Measurements from ENCODE around the gene PIGP.
A peak's percentile ranks its signal among the peaks of the same experiment; 100 is the strongest.

PIGP gene

GRCh38 chr21:37032877-37033471 is 39.9 kb downstream of the PIGP start:
- no peaks in the 10 kb centered on the region for H3K36me3 ChIP-seq
- H3K4me3 ChIP-seq (ENCODE audit: low read depth, low read length): no peak overlapping the region
- H3K9me3 ChIP-seq: no peaks in the 10 kb centered on the region; the same call in 1 of the 2 replicates
- TF ChIP-seq, protein P1, sequence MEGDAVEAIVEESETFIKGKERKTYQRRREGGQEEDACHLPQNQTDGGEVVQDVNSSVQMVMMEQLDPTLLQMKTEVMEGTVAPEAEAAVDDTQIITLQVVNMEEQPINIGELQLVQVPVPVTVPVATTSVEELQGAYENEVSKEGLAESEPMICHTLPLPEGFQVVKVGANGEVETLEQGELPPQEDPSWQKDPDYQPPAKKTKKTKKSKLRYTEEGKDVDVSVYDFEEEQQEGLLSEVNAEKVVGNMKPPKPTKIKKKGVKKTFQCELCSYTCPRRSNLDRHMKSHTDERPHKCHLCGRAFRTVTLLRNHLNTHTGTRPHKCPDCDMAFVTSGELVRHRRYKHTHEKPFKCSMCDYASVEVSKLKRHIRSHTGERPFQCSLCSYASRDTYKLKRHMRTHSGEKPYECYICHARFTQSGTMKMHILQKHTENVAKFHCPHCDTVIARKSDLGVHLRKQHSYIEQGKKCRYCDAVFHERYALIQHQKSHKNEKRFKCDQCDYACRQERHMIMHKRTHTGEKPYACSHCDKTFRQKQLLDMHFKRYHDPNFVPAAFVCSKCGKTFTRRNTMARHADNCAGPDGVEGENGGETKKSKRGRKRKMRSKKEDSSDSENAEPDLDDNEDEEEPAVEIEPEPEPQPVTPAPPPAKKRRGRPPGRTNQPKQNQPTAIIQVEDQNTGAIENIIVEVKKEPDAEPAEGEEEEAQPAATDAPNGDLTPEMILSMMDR (IDR thresholded peaks at IDR 0.05; ENCODE audit: low read depth, low read length): no peak
- H3K27me3 ChIP-seq: no peaks in the 10 kb centered on the region
- no peaks in the 10 kb centered on the region for H3K4me1 ChIP-seq
- DNase-seq: no peak

- H3K4me1 ChIP-seq: no peaks in the 10 kb centered on the region
- no peak for DNase-seq
- no peaks in the 10 kb centered on the region for H3K27me3 ChIP-seq
- no peak overlapping the region for H3K4me3 ChIP-seq (ENCODE audit: low read depth, low read length)
- no peaks in the 10 kb centered on the region; the same call in 1 of the 2 replicates for H3K9me3 ChIP-seq
- TF ChIP-seq, protein P1 (IDR thresholded peaks at IDR 0.05; ENCODE audit: low read depth, low read length): no peak
- H3K36me3 ChIP-seq: no peaks in the 10 kb centered on the region
These were observed 40.6 kb downstream of the PIGP start for GRCh38 chr21:37032293-37032692.

DNA sequence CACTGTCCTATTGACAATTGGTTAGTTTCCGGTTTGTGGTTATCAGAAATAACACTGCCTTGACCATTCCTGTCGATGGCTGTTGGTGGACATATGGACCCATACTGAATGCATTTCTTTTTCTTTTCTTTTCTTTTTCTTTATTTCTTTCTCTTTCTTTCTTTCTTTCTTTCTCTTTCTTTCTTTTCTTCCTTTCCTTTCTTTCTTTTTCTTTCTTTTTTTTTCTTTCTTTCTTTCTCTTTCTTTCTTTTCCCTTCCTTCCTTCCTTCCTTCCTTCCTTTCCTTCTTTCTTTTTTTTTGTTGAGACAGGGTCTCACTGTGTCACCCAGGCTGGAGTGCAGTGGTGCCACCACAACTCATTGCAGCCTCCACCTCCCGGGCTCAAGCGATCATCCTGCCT is 42.0 kb downstream of the PIGP start:
- Histone ChIP-seq H3K4me1 (no peaks in the 10 kb centered on the region), H3K27me3 (no peaks in the 10 kb centered on the region), H3K4me3 (ENCODE audit: low read depth, low read length) (no peak overlapping the region), H3K9me3 (no peaks in the 10 kb centered on the region; the same call in 1 of the 2 replicates), H3K36me3 (no peaks in the 10 kb centered on the region)
- no peak for DNase-seq
- TF ChIP-seq, protein P1 (IDR thresholded peaks at IDR 0.05; ENCODE audit: low read depth, low read length): no peak

DNA sequence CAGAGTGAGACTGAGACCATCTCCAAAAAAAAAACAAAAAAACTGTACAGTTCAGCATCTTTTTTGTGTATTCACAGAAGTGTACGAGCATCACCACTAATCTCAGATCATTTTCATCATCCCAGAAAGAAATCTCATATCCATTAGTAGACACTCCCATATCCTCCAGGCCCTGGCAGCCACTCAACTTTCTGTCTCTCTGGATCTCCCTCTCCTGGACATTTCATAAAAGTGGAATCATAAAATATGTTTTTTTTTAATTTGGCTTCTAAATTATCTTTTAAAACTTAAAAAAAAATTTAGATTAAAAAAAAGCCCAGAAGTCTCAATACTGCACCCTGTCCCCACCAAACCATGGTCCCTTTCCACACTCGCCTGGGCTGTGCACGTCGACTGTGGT is 44.3 kb downstream of the PIGP start:
- DNase-seq: no peak
- Histone ChIP-seq H3K4me3 (ENCODE audit: low read depth, low read length) (no peak overlapping the region), H3K27me3 (no peaks in the 10 kb centered on the region), H3K36me3 (no peaks in the 10 kb centered on the region), H3K4me1 (no peaks in the 10 kb centered on the region), H3K9me3 (no peaks in the 10 kb centered on the region; the same call in 1 of the 2 replicates)
- TF ChIP-seq, protein P1 (IDR thresholded peaks at IDR 0.05; ENCODE audit: low read depth, low read length): peak; percentile 17; the same call in 1 of the 2 replicates

GRCh38 chr21:37026499-37026898 is 46.4 kb downstream of the PIGP start:
- no peaks in the 10 kb centered on the region for H3K27me3 ChIP-seq
- no peaks in the 10 kb centered on the region for H3K36me3 ChIP-seq
- H3K4me1 ChIP-seq: no peaks in the 10 kb centered on the region
- TF ChIP-seq, protein P1 (IDR thresholded peaks at IDR 0.05; ENCODE audit: low read depth, low read length): no peak
- no peak overlapping the region for H3K4me3 ChIP-seq (ENCODE audit: low read depth, low read length)
- H3K9me3 ChIP-seq: no peaks in the 10 kb centered on the region; the same call in 1 of the 2 replicates
- DNase-seq: no peak

DNA sequence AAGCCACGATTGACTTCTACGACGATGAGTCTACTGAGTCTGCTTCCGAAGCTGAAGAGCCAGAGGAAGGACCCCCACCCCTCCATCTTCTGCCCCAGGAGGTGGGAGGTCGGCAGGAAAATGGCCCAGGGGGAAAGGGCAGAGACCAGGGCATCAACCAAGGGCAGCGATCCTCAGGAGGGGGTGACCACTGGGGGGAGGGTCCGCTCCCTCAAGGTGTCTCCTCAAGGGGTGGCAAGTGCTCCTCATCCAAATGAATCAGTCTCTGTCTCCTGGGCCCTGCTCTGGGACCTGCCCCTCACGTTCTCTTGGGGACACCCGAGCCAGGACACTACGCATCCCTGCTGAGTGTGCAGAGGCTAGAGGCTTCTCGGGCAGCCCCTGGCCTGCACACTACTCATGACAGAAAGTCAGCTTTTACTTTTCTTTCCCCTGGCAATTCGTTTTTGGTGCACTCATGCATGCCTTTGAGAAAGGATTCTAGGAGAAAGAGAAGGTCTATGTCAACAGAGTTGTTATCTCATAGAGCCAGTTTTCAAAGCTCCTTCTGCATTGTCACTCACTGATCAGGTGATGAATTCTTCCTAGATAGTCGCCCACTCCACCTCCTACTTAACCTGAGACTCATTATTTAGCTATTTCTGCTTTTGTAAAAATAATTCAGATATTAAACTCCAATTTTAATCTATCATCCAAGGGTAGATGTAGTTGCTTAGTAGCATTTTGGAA is 54.8 kb downstream of the PIGP start:
- H3K4me1 ChIP-seq: no peaks in the 10 kb centered on the region

More for the DNA sequence above, 54.8 kb downstream of the PIGP start:
- TF ChIP-seq, protein P1 (IDR thresholded peaks at IDR 0.05; ENCODE audit: low read depth, low read length): no peak
- no peak for DNase-seq
- Histone ChIP-seq H3K27me3 (no peaks in the 10 kb centered on the region), H3K9me3 (no peaks in the 10 kb centered on the region), H3K36me3 (no peaks in the 10 kb centered on the region), H3K4me3 (ENCODE audit: low read depth, low read length) (no peak overlapping the region)

All from BE2C (cell line).